Uterus (tissue), 4 donors: ENCODE results near the gene ATP6V0B. TPM values are rescaled to one million over a fixed set of nuclear protein-coding genes. Genes with fewer than 3 reads are reported as not detected.
A peak's percentile ranks its signal among the peaks of the same experiment; 100 is the strongest.

Experiments used
- DNase-seq, 2 donors: peaks; one replicate each; pipeline ENCODE4 v3.0.0-alpha.2; 2019 to 2020
- H3K27ac ChIP-seq, 2 donors: fragments of 200-600 bp; sonication (generic); 1 replicate in 1 of 2; 2 replicates in 1 of 2; pipeline ENCODE4 v1.5.1; 2016 to 2018
- H3K27me3 ChIP-seq, 2 donors: fragments of 200-600 bp; sonication (generic); one replicate each; pipeline ENCODE4 v1.5.1; 2018 to 2019; ENCODE audit warnings: control low read depth in 1 of 2
- H3K36me3 ChIP-seq, 2 donors: fragments of 200-600 bp; sonication (generic); one replicate each; pipeline ENCODE4 v1.5.1; 2019; ENCODE audit warnings: control low read depth in 1 of 2
- H3K4me1 ChIP-seq, 2 donors: fragments of 200-600 bp; sonication (generic); one replicate each; pipeline ENCODE4 v1.5.1; 2018 to 2019; ENCODE audit warnings: control low read depth in 1 of 2
- H3K4me3 ChIP-seq, 2 donors: fragments of 200-600 bp; sonication (generic); 1 replicate in 1 of 2; 2 replicates in 1 of 2; pipeline ENCODE4 v1.5.1; 2018 to 2019; ENCODE audit warnings: mild to moderate bottlenecking in 1 of 2
- H3K9me3 ChIP-seq, 2 donors: fragments of 200-600 bp; sonication (generic); one replicate each; pipeline ENCODE4 v1.5.1; 2019; ENCODE audit warnings: control low read depth in 1 of 2
- CTCF ChIP-seq, 4 experiments: fragments of 200-600 bp in 2 of 4; fragments of 450-650 bp in 2 of 4; sonication (generic) in 2 of 4; IDR thresholded peaks; one replicate each; pipeline ENCODE4 v1.5.1; 2016 to 2019; ENCODE audit warnings: antibody characterized with exemption in 4 of 4, mild to moderate bottlenecking in 2 of 4, moderate library complexity in 1 of 4
- POLR2A ChIP-seq, 2 donors: fragments of 450-650 bp; IDR thresholded peaks; one replicate each; pipeline ENCODE4 v1.6.1; 2016; ENCODE audit warnings: antibody characterized with exemption in 2 of 2, mild to moderate bottlenecking in 1 of 2, moderate library complexity in 1 of 2
- intact Hi-C: fragments of 100-400 bp; cut with DNase I; formaldehyde crosslinking; loops from one replicate; pipeline ENCODE4 v1.15.1; 2023; ENCODE audit warnings: low total_unique reads
- total RNA-seq, 4 donors: library from RNA; depleted of rRNA in 3 of 4; stranded (reverse); fragments of >200 nt in 3 of 4; gene quantifications; one replicate each; pipeline versions ENCODE4 v1.1.0 to v1.2.4, GENCODE V29; 2014 to 2023
- donor health status: DM: yes; HTN: yes; CAD: no.

Gene ATP6V0B
- total RNA-seq, 4 donors from 2014 or later = 49.6 to 183 (median 65.4) TPM

GRCh38 chr1:43990271-43991199, 15.8 kb downstream of the ATP6V0B start:
- Histone ChIP-seq H3K9me3 (no peaks in the 10 kb centered on the region), H3K4me1 (no peaks in the 10 kb centered on the region), H3K36me3 (no peaks in the 10 kb centered on the region), H3K27ac (peak overlapping the region; percentile 37 to 75), H3K27me3 (no peaks in the 10 kb centered on the region), H3K4me3 (peak overlapping the region; percentile 55 to 62)
- no peak for TF ChIP-seq POLR2A (IDR thresholded peaks at IDR 0.05)
- no peak for TF ChIP-seq CTCF (IDR thresholded peaks at IDR 0.05)
- DNase-seq = no peak
- intact Hi-C loops = no loop called here

GRCh38 chr1:43991200-43991475, 16.4 kb downstream of the ATP6V0B start:
- TF ChIP-seq POLR2A (IDR thresholded peaks at IDR 0.05) = peak in 1 of 2 donors; percentile 15
- no peak for TF ChIP-seq CTCF (IDR thresholded peaks at IDR 0.05)
- Histone ChIP-seq H3K4me3 (peak overlapping the region; percentile 55 to 62), H3K9me3 (no peaks in the 10 kb centered on the region), H3K4me1 (no peaks in the 10 kb centered on the region), H3K27me3 (no peaks in the 10 kb centered on the region), H3K27ac (peak overlapping the region; percentile 37 to 75), H3K36me3 (no peaks in the 10 kb centered on the region)
- no peak for DNase-seq
- intact Hi-C loops = no loop called here

GRCh38 chr1:43991476-43992231, 16.9 kb downstream of the ATP6V0B start, which contains the start of gene CCDC24:
Gene CCDC24 (plus strand): TSS chr1:43991599. CDS start chr1:43991879, 280 bp downstream.
- DNase-seq = peak; percentile 83 to 89
- intact Hi-C loops = no loop called here
- TF ChIP-seq POLR2A (IDR thresholded peaks at IDR 0.05) = peak in 1 of 2 donors; percentile 11
- TF ChIP-seq CTCF (IDR thresholded peaks at IDR 0.05) = peak in 2 of 4 experiments; percentile 4 to 8

DNA sequence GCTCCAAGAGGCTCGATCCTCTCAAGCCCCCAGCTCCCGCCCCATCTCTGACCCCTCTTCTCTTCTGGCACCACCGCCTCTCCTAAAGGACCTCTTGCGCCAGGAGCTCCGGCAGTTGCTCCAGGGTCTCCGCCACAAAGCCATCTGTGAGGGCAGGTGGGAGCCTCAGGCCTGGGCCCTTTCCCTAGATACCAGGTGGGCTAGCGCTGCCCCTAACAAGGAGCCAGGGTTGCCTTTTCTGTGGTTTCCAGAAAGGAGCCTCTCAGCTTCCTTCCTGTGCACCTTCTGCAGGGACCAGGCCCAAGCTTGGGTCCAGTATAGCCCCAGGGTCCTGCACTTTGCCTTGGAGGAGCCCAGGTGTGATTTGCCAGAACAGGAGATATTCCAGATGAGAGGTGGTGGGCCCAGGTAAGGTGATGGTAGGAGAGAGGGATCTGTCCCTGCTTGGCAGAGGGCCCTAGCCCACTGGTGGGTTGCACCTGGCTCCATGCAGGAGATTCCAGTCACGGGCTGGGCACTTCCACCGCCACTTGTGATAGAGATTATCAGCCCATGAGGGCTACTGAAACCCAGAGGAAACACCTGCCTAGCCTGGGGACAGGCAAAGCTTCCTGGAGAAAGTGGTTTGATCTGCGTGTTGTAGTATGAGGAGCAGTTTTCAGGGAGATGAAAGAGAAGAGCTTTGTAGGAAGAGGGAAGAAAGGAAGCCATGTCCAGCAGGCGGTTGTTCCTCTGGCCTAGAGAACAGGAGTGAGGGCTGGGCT, 17.7 kb downstream of the ATP6V0B start:
- Histone ChIP-seq H3K4me1 (no peaks in the 10 kb centered on the region), H3K27ac (peak overlapping the region; percentile 37 to 75), H3K9me3 (no peaks in the 10 kb centered on the region), H3K36me3 (no peaks in the 10 kb centered on the region), H3K4me3 (peak overlapping the region; percentile 55 to 62), H3K27me3 (no peaks in the 10 kb centered on the region)
- no peak for DNase-seq
- TF ChIP-seq CTCF (IDR thresholded peaks at IDR 0.05) = no peak
- no peak for TF ChIP-seq POLR2A (IDR thresholded peaks at IDR 0.05)
- intact Hi-C loops = no loop called here

More at GRCh38 chr1:43991476-43992231, 16.9 kb downstream of the ATP6V0B start, which contains the start of gene CCDC24:
- Histone ChIP-seq H3K36me3 (no peaks in the 10 kb centered on the region), H3K9me3 (no peaks in the 10 kb centered on the region), H3K4me1 (no peaks in the 10 kb centered on the region), H3K4me3 (peak within 1 kb of the TSS; percentile 55 to 62), H3K27me3 (no peaks in the 10 kb centered on the region), H3K27ac (peak within 1 kb of the TSS; percentile 37 to 75)
